NOMO-1 treated with dmso at 0.1 percent for 144 hours (cell line): ENCODE measurements around the gene EDEM1.

ENCODE experiments used
- DNase-seq: peaks from one replicate; lab custom pipeline; 2025; ENCODE audit not compliant: unreplicated experiment; lab: John Stamatoyannopoulos, UW

Gene EDEM1

DNA sequence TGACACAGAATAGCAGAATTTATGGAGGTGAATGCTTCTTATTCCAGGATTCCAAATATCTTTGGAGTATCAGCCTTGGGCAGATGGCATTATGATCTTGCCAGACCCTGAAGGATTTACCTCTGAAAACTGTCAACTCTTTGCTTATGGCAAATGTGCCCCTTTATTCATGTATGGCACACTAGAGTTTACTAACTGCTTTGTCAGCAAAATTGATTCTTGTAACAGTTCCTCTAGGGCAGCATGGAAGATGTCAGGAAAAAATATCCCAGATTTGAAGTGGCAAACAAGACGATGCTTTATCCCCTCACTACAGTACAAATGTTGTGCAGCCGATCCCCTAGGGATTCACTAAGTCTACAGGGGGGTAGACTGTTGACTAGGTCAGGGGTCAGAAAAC lies 79.7 kb downstream of the EDEM1 start:
- DNase-seq = no peak

DNA sequence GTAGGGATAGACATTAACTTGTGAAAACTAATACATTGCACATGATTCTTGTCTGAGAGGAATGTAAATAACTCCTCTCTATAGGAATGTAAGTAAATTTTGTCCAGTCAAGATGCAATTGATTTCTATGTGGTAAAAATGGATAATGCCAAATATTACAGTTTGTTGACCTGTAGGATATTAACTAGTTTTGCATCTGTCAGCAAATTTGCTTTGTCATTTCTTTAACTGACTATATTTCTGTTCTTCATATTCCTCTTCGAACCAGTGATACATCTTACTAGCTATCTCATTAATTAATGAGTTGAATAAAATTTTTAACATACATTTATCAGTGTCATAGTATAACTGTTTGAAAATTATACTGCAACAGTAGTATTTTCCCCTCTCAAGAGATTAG lies 80.4 kb downstream of the EDEM1 start:
- no peak for DNase-seq
